Mammary epithelial cell (primary cell): ENCODE data around the gene RASSF4.

Experiments used
- CTCF ChIP-seq, 2 donors: IDR thresholded peaks in 1 of 2; conservative IDR thresholded peaks in 1 of 2; 2 replicates each; pipeline ENCODE4 v1.5.1; 2011 to 2012; ENCODE audit warnings: inconsistent platforms in 2 of 2, low read length in 2 of 2, mild to moderate bottlenecking in 2 of 2, control low read depth in 1 of 2, low read depth in 1 of 2; ENCODE audit not compliant: insufficient read depth in 1 of 2; ENCODE audit errors: extremely low read depth in 1 of 2
- EZH2 ChIP-seq: IDR thresholded peaks from 2 replicates; pipeline ENCODE4 v1.6.1; 2012; ENCODE audit warnings: low read length, inconsistent platforms, borderline replicate concordance

DNA sequence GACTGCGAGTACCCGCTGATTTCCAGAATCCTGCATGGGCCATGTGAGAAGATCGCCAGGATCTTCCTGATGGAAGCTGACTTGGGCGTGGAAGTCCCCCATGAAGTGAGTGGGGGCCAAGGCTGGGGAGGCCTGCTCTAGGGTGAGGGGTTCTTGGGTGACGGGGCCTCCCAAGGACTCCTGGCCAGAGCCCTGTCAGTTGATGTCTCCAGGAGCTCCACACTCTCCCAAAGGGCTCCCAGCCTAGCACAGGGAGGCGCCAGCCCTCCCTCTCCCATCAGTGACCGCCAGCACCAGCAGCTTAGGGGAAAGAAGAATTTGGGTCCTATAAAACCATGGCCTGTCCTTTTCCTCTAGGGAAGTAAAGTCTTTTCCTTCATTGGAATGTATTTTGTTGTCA is 31.4 kb downstream of the RASSF4 start:
- no peak for TF ChIP-seq CTCF (conservative IDR thresholded peaks at IDR 0.05 in 1 of 2, IDR thresholded peaks at IDR 0.05 in 1 of 2; ENCODE audit: extremely low read depth in 1 of 2, insufficient read depth in 1 of 2, low read depth in 1 of 2, low read length in 2 of 2)
- no peak for TF ChIP-seq EZH2
